GM11168 (cell line): Measurements from ENCODE around the gene ATL2.

Source experiments
- in situ Hi-C: fragments of 300-500 bp; cut with MboI; formaldehyde crosslinking; loops from one replicate; pipeline ENCODE4 v1.12.0; 2022; ENCODE audit warnings: low sequenced_read_pairs; ENCODE audit not compliant: unreplicated experiment

The ATL2 gene

DNA sequence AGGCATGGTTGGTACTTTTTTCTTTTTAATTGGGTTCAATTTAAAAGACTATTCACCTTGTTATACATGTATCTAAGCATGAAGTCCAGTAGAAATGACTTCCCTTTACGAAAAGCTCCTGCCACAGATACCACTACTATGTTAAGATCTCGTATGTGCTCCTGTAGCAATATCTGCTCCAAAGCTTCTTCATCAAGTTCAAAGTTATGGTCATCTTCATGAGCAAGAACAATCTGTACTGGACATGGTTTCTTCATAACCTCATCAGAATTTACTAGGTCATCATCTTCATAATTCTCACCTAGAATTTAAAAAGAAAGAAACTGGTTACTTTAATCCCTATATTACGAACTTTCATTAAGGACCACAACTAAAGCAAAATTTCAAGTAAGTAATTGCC lies 33.9 kb downstream of the ATL2 start:
- in situ Hi-C loops = no loop called here

GRCh38 chr2:38336621-38337020 lies 40.5 kb downstream of the ATL2 start:
- in situ Hi-C loops = no loop called here

DNA sequence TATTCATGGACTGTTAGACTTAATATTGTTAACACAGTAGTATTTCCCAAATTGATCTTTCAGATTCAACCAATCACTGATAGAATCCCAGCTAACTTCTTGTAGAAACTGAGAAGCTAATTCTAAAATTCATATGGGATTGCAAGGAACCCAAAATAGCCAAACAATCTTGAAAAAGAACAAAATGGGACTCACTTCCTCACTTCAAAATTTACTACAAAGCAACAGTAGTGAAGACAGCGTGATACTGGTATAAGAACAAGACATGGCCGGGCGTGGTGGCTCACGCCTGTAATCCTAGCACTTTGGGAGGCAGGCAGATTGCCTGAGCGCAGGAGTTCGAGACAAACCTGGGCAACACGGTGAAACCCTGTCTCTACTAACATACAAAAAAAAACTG lies 46.3 kb downstream of the ATL2 start:
- in situ Hi-C loops = no loop called here

GRCh38 chr2:38327580-38327979 lies 49.5 kb downstream of the ATL2 start:
- in situ Hi-C loops = no loop called here

DNA sequence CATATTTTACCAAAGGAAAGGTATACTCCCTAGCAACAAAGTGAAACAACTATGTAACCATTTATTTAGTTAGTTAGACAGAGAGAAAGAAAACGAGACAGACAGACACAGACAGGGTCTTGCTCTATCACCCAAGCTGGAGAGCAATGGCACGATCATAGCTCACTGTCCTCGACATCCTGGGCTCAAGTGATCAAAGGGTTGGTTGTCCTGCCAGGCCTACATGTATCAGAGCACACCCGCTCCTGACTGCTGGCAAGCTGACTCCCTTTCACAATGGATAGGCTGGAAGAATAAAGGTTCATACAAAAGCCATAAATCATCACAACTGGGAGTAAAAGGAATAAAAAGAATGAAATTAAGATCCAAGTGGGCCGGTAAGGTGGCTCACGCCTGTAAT lies 53.5 kb downstream of the ATL2 start:
- in situ Hi-C loops = loop anchor here (25.0 kb wide), 1 partner anchor 414 kb away; no protein-coding TSS in a partner anchor

DNA sequence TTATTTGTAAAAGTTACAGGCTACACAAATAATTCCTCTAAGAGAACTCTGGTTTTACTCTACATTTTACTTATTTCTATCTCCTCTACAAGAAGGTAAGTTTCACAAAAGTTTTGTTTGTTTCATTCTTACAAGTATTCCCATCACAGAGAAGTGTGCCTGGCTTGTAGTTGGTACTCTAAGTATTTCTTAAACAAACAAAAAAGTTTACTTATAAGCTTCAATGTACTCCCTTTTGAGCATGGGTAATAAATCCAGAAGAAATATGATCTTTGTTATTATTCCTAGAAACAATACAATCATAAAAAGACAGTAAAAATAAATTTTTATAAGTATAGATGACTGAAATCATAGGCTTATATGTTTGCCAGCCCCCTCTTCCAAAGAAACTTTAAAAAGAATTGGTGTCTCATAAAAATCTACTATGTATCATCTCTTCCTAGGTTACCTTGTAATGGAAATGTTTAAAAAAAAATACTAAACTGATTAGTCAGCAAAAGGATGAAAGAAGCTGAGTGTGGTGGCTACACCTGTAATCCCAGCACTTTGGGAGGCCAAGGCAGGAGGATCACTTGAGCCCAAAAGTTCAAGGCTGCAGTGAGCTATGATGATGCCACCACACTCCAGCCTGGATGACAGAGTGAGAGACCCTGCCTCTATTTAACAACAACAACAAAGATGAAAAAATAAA lies 54.7 kb downstream of the ATL2 start:
- in situ Hi-C loops = loop anchor here (25.0 kb wide), 1 partner anchor 415 kb away; no protein-coding TSS in a partner anchor

- in situ Hi-C loops = loop anchor here (5.0 to 25.0 kb wide), 2 partner anchors 183 to 418 kb away; no protein-coding TSS in a partner anchor
These were observed 57.8 kb downstream of the ATL2 start for GRCh38 chr2:38319240-38319639.

DNA sequence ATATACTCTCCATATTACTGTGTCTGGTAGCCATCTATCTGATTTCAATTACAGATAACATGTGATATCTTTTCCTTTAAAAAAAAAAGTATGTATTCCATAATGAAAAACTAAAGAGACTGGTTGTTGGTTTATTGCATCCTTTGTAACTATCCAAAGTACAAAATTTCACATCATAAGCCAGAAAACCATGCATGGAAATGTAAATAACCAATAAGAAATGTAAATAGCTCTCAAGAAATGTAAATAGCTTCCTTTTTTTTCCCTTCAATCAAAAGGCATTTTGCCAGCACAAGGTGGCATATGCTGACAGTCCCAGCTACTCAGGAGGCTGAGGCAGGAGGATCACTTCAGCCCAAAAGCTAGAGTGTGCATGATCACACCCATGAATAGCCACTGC lies 59.3 kb downstream of the ATL2 start:
- in situ Hi-C loops = loop anchor here (5.0 to 25.0 kb wide), 2 partner anchors 185 to 420 kb away; no protein-coding TSS in a partner anchor

DNA sequence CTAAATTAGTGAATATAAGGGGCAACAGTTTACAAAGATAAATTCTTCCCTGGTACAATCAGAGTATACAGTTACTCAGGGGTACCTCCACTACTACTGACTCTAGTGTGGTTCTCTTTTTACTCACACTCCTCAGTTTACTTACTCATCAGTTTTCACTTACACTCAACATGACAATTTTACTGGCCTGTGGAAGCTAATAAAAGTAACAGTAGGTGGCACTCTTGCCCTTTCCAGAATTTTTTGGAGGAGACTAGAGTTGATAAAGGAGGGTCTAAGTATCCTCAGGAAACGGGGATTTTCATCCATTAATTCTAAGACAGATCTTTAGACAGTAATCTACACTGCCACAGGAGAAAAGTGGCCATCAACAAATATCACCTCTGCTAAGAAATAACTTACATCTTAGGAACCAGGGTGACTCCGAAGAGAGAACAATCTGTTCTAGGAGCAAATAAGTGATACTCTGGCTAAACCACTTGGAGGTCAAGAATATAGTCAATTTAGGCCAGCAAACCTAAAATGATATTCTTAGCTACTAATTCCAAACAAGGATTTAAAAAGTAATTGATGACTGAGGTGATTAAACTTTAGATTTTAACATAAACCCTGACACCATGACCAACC lies 61.3 kb downstream of the ATL2 start:
- in situ Hi-C loops = loop anchor here (5.0 to 25.0 kb wide), 2 partner anchors 186 to 421 kb away; no protein-coding TSS in a partner anchor

DNA sequence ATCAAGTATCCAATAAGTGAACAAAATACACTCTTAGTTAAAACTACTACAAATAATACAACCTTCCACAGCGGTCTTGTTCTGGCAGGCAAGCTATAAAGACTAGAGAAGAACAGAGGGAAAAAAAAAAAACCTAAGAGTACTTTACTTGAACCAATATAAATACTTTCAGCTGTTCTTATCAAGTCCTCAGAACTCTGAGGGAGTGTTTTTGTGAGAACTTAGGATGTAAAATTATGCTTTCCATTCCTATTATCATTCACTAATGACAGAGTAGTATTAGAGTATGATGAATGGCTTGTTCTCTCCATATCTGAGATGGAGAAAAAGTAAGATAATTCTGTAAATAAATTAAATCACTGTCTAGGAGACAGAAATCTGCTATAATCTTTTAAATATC lies 68.3 kb downstream of the ATL2 start:
- in situ Hi-C loops = loop anchor here (25.0 kb wide), 1 partner anchor 428 kb away; no protein-coding TSS in a partner anchor

GRCh38 chr2:38301969-38302702 lies 74.9 kb downstream of the ATL2 start:
- in situ Hi-C loops = loop anchor here (25.0 kb wide), 1 partner anchor 435 kb away; no protein-coding TSS in a partner anchor

DNA sequence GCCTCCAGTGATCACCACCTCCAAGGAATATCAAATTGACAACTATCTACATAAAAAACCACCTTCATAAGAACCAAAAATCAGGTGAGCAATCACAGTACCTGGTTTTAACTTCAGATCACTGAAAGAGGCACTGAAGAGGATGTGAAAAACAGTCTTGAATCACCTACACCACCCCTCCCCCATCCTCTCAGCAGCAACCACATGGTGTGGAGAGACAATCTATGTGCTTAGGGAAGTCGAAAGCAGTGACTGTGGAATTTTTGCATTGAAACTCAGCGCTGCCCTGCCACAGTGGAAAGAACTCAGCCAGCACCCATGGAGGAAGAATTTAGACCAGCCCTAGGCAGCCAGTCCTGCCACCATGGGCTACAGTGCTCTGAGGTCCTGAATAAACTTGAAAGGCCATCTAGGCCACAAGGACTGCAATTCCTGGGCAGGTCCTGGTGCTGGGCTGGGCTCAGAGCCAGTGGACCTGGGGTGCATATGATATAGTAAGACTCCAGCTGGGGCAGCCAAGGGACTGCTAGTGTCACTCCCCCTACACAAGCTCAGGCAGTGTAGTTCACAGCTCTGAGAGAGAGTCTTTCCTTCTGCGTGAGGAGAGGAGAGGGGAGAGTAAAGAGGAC lies 75.6 kb downstream of the ATL2 start:
- in situ Hi-C loops = loop anchor here (25.0 kb wide), 1 partner anchor 436 kb away; no protein-coding TSS in a partner anchor

GRCh38 chr2:38298539-38298938 lies 78.5 kb downstream of the ATL2 start:
- in situ Hi-C loops = no loop called here

DNA sequence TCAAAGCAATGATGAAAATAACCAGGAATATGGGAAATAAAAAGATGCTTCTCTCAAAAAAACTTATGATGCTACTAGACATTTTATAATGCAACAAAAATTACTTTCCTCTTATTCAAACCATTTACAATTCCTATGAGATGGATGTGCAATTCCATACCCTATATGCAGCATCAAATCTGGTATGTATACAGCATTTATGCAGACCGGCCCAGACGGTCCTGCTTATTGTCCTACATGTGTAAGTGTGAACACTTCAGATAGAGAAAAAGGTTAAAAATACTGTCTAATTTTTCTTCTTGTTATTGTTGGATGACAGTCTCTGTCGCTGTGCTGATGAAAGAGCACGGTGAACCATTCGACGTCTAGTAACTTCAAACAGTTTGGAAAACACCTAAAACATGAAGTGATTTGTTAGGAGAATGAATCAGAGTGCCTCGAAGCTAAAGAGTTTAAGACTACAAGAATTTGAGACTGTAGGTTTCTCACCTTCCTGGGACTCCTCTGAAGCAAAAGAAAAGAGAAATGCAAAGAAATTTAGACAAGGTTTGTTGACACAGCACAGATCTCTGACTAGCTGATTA lies 80.8 kb downstream of the ATL2 start:
- in situ Hi-C loops = no loop called here

DNA sequence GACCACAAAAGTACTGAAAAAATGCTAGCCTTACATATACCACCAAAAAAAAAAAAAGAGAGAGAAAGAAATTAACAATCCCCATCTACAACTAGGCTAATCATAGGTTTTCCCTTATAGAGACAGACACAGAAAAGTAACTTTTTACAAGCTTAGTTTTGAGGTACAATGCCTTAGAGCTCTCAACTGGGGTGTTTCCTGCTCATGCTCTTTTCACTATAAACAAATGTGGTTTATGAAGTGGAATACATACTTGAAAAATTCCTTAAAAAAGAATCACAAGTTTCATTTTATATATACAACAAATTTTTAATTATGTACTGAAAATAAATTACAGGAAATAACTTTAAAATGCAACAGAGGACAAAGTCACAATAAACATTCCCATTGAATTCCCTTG lies 82.5 kb downstream of the ATL2 start:
- in situ Hi-C loops = no loop called here

GRCh38 chr2:38293152-38293865 lies 83.8 kb downstream of the ATL2 start:
- in situ Hi-C loops = no loop called here

DNA sequence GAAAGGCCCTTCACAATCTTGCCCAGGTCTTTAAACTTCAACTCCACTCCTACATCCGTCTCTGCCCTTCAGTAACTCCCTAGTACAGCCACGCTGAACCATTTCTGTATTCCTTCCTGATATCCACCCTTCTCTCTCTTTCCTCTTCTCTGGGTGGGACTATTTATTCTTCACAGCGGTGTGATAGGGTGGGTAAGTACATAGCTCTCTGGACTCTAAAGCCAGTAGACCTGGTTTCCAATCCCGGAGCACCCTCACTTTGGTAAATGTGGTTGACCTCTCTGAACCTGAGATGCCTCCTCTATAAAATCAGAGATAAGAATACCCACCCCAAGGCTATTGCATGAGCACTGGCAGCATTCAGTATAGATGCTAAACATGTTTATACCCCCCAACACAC lies 86.7 kb downstream of the ATL2 start:
- in situ Hi-C loops = no loop called here

DNA sequence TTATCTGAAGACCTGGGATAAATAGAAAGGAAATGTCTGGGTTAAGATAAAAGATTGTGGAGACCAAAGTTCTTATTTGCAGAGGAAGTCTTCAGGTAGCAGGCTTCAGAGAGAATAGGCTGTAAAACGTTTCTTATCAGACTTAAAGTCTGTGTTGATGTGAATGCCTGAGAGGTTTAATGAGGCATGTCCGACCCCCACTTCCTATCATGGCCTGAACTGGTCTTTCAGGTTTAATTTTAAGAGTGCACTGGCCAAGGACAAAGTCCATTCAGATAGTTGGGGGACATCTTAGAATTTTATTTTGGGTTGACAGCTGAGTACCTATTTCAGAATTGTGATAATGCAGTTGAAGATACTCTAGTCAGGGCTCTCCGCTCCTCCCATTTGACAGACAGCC lies 92.1 kb downstream of the ATL2 start:
- in situ Hi-C loops = no loop called here

- in situ Hi-C loops = no loop called here
These were observed 95.9 kb downstream of the ATL2 start for GRCh38 chr2:38281095-38281742.
